Natural killer cell (primary cell): ENCODE results near the gene ALDH3B1. TPM values are rescaled to one million over a fixed set of nuclear protein-coding genes. Genes with fewer than 3 reads are reported as not detected.
A peak's percentile ranks its signal among the peaks of the same experiment; 100 is the strongest.

ENCODE experiments used
- ATAC-seq, 3 donors: fragments of 150-1000 bp in 2 of 3; fragments of 200-7000 bp in 1 of 3; cut with Tn5 transposase; 1 replicate in 1 of 3; 2 replicates in 2 of 3; pipeline ENCODE4 v1.10.0; 2021; ENCODE audit warnings: mild to moderate bottlenecking in 2 of 3, moderate library complexity in 2 of 3
- DNase-seq, 2 donors: peaks; one replicate each; pipeline versions ENCODE4 v3.0.0 to v3.0.0-alpha.2; 2013 to 2021; ENCODE audit warnings: mixed read lengths in 1 of 2
- H3K27ac ChIP-seq: one replicate; pipeline ENCODE4 v1.5.1; 2013; ENCODE audit warnings: mild to moderate bottlenecking, low read length
- H3K27me3 ChIP-seq: one replicate; pipeline ENCODE4 v1.6.1; 2013; ENCODE audit warnings: low read length; ENCODE audit not compliant: control insufficient read depth, insufficient read depth
- H3K36me3 ChIP-seq: one replicate; pipeline ENCODE4 v1.6.1; 2013; ENCODE audit warnings: low read length; ENCODE audit not compliant: control insufficient read depth, insufficient read depth
- H3K4me1 ChIP-seq: one replicate; pipeline ENCODE4 v1.6.1; 2013; ENCODE audit warnings: low read length; ENCODE audit not compliant: control insufficient read depth, insufficient read depth
- H3K4me3 ChIP-seq: one replicate; pipeline ENCODE4 v1.5.1; 2013; ENCODE audit warnings: low read length
- H3K9me3 ChIP-seq: one replicate; pipeline ENCODE4 v1.6.1; 2013; ENCODE audit warnings: low read length; ENCODE audit not compliant: control insufficient read depth, insufficient read depth
- H3K27ac Mint-ChIP-seq, 2 donors: one replicate each; pipeline ENCODE4 v1.8.0; 2022; ENCODE audit warnings: mild to moderate bottlenecking in 2 of 2, mixed read lengths in 2 of 2, moderate library complexity in 1 of 2
- H3K27me3 Mint-ChIP-seq, 2 donors: one replicate each; pipeline ENCODE4 v1.8.0; 2022; ENCODE audit warnings: low read depth in 2 of 2, mixed read lengths in 2 of 2
- H3K36me3 Mint-ChIP-seq: one replicate; pipeline ENCODE4 v1.8.0; 2022; ENCODE audit warnings: mixed read lengths
- H3K4me1 Mint-ChIP-seq, 2 donors: one replicate each; pipeline ENCODE4 v1.8.0; 2022; ENCODE audit warnings: mixed read lengths in 2 of 2
- H3K4me3 Mint-ChIP-seq: one replicate; pipeline ENCODE4 v1.8.0; 2022; ENCODE audit warnings: mild to moderate bottlenecking, moderate library complexity, mixed read lengths
- H3K9me3 Mint-ChIP-seq, 2 donors: one replicate each; pipeline ENCODE4 v1.8.0; 2022; ENCODE audit warnings: mixed read lengths in 2 of 2
- CTCF ChIP-seq: fragments of 200-600 bp; IDR thresholded peaks from one replicate; pipeline ENCODE4 v1.8.0; 2022; ENCODE audit warnings: antibody characterized with exemption
- WGBS: methylation state at CpG from one replicate; pipeline ENCODE4 v1.1.7; 2013; ENCODE audit warnings: missing lambda C conversion rate; ENCODE audit not compliant: insufficient coverage; 5-methylcytosine and 5-hydroxymethylcytosine counted together
- intact Hi-C: fragments of 100-400 bp; cut with micrococcal nuclease; formaldehyde crosslinking; loops from one replicate; pipeline ENCODE4 v1.14.2; 2022
- total RNA-seq, 4 donors: library from RNA; stranded (reverse); fragments of 120-200 nt in 1 of 4; gene quantifications; one replicate each; pipeline versions ENCODE4 v1.2.3 to v1.2.4, GENCODE V29; 2013 to 2022

The ALDH3B1 gene
- total RNA-seq, 3 donors from 2014 or later (not counting 1 experiment from before 2014, with no cell fraction given), result 2.4 to 9.0 (median 4.0) TPM

GRCh38 chr11:68053981-68054812 lies 44.1 kb downstream of the ALDH3B1 start:
- no peaks in the 10 kb centered on the region for H3K9me3 ChIP-seq
- peak overlapping the region in 1 of 2 donors; percentile 66 for H3K27ac Mint-ChIP-seq
- no peak overlapping the region for H3K4me3 ChIP-seq
- H3K27ac ChIP-seq, result no peak overlapping the region
- DNase-seq (no peak), ATAC-seq (peak in 1 of 3 donors; percentile 25)
- peaks cover 0 to 7% of the 10 kb centered on the region in 2 donors for H3K4me1 Mint-ChIP-seq
- WGBS, result 91% methylated on average over 10 of the region's 11 CpGs
- peaks cover 37% of the 10 kb centered on the region for H3K36me3 ChIP-seq
- intact Hi-C loops, result no loop called here
- no peak overlapping the region for H3K4me3 Mint-ChIP-seq
- H3K36me3 Mint-ChIP-seq, result no peaks in the 10 kb centered on the region
- H3K27me3 Mint-ChIP-seq, result no peaks in the 10 kb centered on the region
- no peak for TF ChIP-seq CTCF
- no peaks in the 10 kb centered on the region for H3K9me3 Mint-ChIP-seq
- no peaks in the 10 kb centered on the region for H3K27me3 ChIP-seq
- no peaks in the 10 kb centered on the region for H3K4me1 ChIP-seq

GRCh38 chr11:68056317-68057285 lies 46.5 kb downstream of the ALDH3B1 start:
- DNase-seq, result no peak
- H3K36me3 ChIP-seq, result peaks cover 16% of the 10 kb centered on the region

GRCh38 chr11:68057807-68058206 lies 47.7 kb downstream of the ALDH3B1 start:
- intact Hi-C loops, result no loop called here
- Histone ChIP-seq H3K27me3 (no peaks in the 10 kb centered on the region), H3K27ac (no peak overlapping the region), H3K9me3 (no peaks in the 10 kb centered on the region), H3K4me1 (no peaks in the 10 kb centered on the region), H3K36me3 (peaks cover 8% of the 10 kb centered on the region), H3K4me3 (no peak overlapping the region)
- H3K27ac Mint-ChIP-seq, result no peak overlapping the region
- H3K9me3 Mint-ChIP-seq, result no peaks in the 10 kb centered on the region
- ATAC-seq, result no peak
- no peaks in the 10 kb centered on the region for H3K27me3 Mint-ChIP-seq
- no peak for TF ChIP-seq CTCF
- no peak overlapping the region for H3K4me3 Mint-ChIP-seq
- no peaks in the 10 kb centered on the region for H3K36me3 Mint-ChIP-seq
- WGBS, result 99% methylated on average over 4 of the region's 4 CpGs
- no peaks in the 10 kb centered on the region for H3K4me1 Mint-ChIP-seq
- DNase-seq, result no peak

More at GRCh38 chr11:68056317-68057285, 46.5 kb downstream of the ALDH3B1 start:
- no peaks in the 10 kb centered on the region for H3K36me3 Mint-ChIP-seq
- intact Hi-C loops, result no loop called here
- H3K27me3 ChIP-seq, result no peaks in the 10 kb centered on the region
- H3K27ac ChIP-seq, result no peak overlapping the region
- TF ChIP-seq CTCF, result no peak
- no peak overlapping the region for H3K4me3 Mint-ChIP-seq
- H3K9me3 Mint-ChIP-seq, result no peaks in the 10 kb centered on the region
- no peaks in the 10 kb centered on the region for H3K4me1 ChIP-seq
- H3K9me3 ChIP-seq, result no peaks in the 10 kb centered on the region
- 90% methylated on average over 11 of the region's 12 CpGs for WGBS
- peaks cover 0 to 4% of the 10 kb centered on the region in 2 donors for H3K4me1 Mint-ChIP-seq
- no peak for ATAC-seq
- H3K4me3 ChIP-seq, result no peak overlapping the region
- no peaks in the 10 kb centered on the region for H3K27me3 Mint-ChIP-seq
- H3K27ac Mint-ChIP-seq, result peak overlapping the region; percentile 16 to 42
